Measurements from ENCODE around the gene SOX18.

GRCh38 chr20:64038224-64038564 is 11.2 kb downstream of the SOX18 start:
- TF ChIP-seq CTCF (IDR thresholded peaks at IDR 0.05 in 8 of 11, conservative IDR thresholded peaks at IDR 0.05 in 3 of 11) = no peak
- TF ChIP-seq POLR2A (IDR thresholded peaks at IDR 0.05) = no peak

Measured in spleen (tissue), 7 donors.